ENCODE measurements around the gene MRPL14. TPM values are rescaled to one million over a fixed set of nuclear protein-coding genes. Genes with fewer than 3 reads are reported as not detected.

Gene MRPL14
- polyA plus RNA-seq, 1 donor (not counting 4 experiments of a cell fraction or from before 2014, with no cell fraction given): 136 TPM

DNA sequence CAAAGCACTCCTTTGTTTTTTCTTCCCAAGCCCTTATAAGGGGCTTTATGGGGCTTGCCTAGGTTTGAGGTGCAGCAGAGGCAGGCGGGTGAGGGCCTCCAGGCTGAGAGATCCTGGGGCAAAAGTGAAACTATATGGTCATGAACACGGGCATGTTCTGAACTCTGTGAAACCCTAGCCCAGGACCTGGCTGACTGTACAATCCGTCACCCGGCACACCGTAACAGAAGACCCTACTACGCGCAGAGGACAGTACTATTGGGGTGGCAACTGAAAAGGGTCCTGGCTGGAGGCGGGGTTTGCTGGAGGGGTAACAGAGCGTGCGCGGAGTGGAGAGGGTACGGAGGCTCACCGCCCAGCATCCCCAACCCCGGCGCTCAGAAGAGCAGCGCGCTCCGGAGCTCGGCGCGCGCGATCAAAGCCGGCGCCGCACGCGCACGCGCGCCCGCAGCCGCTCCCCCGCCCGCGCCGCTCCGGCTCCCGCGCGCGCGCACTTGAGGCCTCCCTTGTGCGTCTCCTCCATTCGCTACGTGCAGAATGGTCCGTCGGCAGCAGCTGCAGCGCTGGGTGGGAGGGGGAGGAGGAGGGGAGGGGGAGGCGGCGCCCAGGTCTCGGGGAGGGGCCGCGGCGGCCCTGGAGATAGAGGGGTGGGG, 54.2 kb downstream of the MRPL14 start:
- peak overlapping the region; percentile 92 for H3K4me2 ChIP-seq (ENCODE audit: control insufficient read depth, extremely low read depth, insufficient read depth, low read depth, low read length)
- H4K20me1 ChIP-seq (ENCODE audit: control insufficient read depth, extremely low read depth, insufficient read depth, low read length): no peaks in the 10 kb centered on the region
- FAIRE-seq: no peak
- no peaks in the 10 kb centered on the region for H3K27me3 ChIP-seq (ENCODE audit: control insufficient read depth, extremely low read depth, insufficient read depth, low read length)
- peak overlapping the region; percentile 27 to 76 (median 36) for H3K4me3 ChIP-seq (ENCODE audit: control insufficient read depth in 2 of 3, extremely low read depth in 1 of 3, insufficient read depth in 2 of 3, low read depth in 1 of 3, low read length in 3 of 3)
- no peak for DNase-seq (ENCODE audit: low read depth, low spot score)
- no peaks in the 10 kb centered on the region for H3K36me3 ChIP-seq (ENCODE audit: control insufficient read depth in 2 of 2, extremely low read depth in 1 of 2, insufficient read depth in 2 of 2, low read length in 2 of 2)
- H2AFZ ChIP-seq (ENCODE audit: control insufficient read depth, low read length): peak overlapping the region; percentile 89
- peak overlapping the region; percentile 77 for H3K9ac ChIP-seq (ENCODE audit: control insufficient read depth, extremely low read depth, insufficient read depth, low read length)
- TF ChIP-seq, protein P1, sequence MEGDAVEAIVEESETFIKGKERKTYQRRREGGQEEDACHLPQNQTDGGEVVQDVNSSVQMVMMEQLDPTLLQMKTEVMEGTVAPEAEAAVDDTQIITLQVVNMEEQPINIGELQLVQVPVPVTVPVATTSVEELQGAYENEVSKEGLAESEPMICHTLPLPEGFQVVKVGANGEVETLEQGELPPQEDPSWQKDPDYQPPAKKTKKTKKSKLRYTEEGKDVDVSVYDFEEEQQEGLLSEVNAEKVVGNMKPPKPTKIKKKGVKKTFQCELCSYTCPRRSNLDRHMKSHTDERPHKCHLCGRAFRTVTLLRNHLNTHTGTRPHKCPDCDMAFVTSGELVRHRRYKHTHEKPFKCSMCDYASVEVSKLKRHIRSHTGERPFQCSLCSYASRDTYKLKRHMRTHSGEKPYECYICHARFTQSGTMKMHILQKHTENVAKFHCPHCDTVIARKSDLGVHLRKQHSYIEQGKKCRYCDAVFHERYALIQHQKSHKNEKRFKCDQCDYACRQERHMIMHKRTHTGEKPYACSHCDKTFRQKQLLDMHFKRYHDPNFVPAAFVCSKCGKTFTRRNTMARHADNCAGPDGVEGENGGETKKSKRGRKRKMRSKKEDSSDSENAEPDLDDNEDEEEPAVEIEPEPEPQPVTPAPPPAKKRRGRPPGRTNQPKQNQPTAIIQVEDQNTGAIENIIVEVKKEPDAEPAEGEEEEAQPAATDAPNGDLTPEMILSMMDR (optimal IDR thresholded peaks at IDR 0.05 in 1 of 3, IDR thresholded peaks at IDR 0.05 in 1 of 3, conservative IDR thresholded peaks at IDR 0.05 in 1 of 3; ENCODE audit: extremely low read depth in 1 of 3, insufficient read depth in 2 of 3, low read length in 3 of 3): no peak
- no peak for TF ChIP-seq EZH2 (IDR thresholded peaks at IDR 0.05; ENCODE audit: low read length)
- H3K27ac ChIP-seq (ENCODE audit: control insufficient read depth, insufficient read depth, low read length): peak overlapping the region; percentile 43
- peaks cover 34% of the 10 kb centered on the region for H3K4me1 ChIP-seq (ENCODE audit: control insufficient read depth, extremely low read depth, insufficient read depth, low read length)
- peaks cover 3% of the 10 kb centered on the region for H3K9me1 ChIP-seq (ENCODE audit: control insufficient read depth, extremely low read depth, insufficient read depth, low read length)
- H3K9me3 ChIP-seq (ENCODE audit: control insufficient read depth, low read depth, low read length): no peaks in the 10 kb centered on the region
- dilution Hi-C loops (cut with MboI; ENCODE audit: extremely low pct_ligation_motif_present, low sequenced_read_pairs): no loop called here
- no peaks in the 10 kb centered on the region for H3K79me2 ChIP-seq (ENCODE audit: control insufficient read depth, insufficient read depth, low read length)

DNA sequence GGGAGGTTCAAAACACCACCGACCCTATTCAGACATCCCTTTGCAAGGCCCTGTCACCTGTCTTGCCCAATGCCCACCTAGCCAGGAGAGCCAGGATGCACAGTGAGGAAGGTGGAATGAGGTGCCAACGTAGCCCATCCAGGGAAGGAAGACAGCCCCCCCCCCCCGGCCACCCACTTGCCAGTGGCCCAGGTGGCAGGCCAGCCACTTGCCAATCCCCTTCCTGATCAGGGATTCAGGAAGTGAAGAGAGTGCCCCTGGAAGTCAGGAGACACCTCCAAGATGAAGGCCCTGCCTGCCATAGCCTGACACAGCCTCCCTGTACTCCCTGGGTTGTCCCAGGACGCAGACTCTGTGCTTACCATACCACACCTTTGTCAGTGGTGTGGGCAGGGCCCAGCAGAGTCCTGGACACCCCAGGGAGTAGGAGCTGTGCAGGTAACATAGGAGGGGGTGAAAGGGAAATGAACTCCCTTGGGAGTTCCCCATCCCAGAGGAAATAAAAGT, 54.7 kb downstream of the MRPL14 start:
- DNase-seq (ENCODE audit: low read depth, low spot score) (no peak), FAIRE-seq (no peak)
- H3K9me3 ChIP-seq (ENCODE audit: control insufficient read depth, low read depth, low read length): no peaks in the 10 kb centered on the region
- no peaks in the 10 kb centered on the region for H3K27me3 ChIP-seq (ENCODE audit: control insufficient read depth, extremely low read depth, insufficient read depth, low read length)
- no peaks in the 10 kb centered on the region for H3K36me3 ChIP-seq (ENCODE audit: control insufficient read depth in 2 of 2, extremely low read depth in 1 of 2, insufficient read depth in 2 of 2, low read length in 2 of 2)
- TF ChIP-seq EZH2 (IDR thresholded peaks at IDR 0.05; ENCODE audit: low read length): no peak
- TF ChIP-seq, protein P1 (optimal IDR thresholded peaks at IDR 0.05 in 1 of 3, IDR thresholded peaks at IDR 0.05 in 1 of 3, conservative IDR thresholded peaks at IDR 0.05 in 1 of 3; ENCODE audit: extremely low read depth in 1 of 3, insufficient read depth in 2 of 3, low read length in 3 of 3): no peak
- H3K79me2 ChIP-seq (ENCODE audit: control insufficient read depth, insufficient read depth, low read length): no peaks in the 10 kb centered on the region
- no peaks in the 10 kb centered on the region for H4K20me1 ChIP-seq (ENCODE audit: control insufficient read depth, extremely low read depth, insufficient read depth, low read length)
- peak overlapping the region; percentile 77 for H3K9ac ChIP-seq (ENCODE audit: control insufficient read depth, extremely low read depth, insufficient read depth, low read length)
- peak overlapping the region in 2 of 3 experiments; percentile 36 to 76 for H3K4me3 ChIP-seq (ENCODE audit: control insufficient read depth in 2 of 3, extremely low read depth in 1 of 3, insufficient read depth in 2 of 3, low read depth in 1 of 3, low read length in 3 of 3)
- H3K4me2 ChIP-seq (ENCODE audit: control insufficient read depth, extremely low read depth, insufficient read depth, low read depth, low read length): peak overlapping the region; percentile 92
- peaks cover 3% of the 10 kb centered on the region for H3K9me1 ChIP-seq (ENCODE audit: control insufficient read depth, extremely low read depth, insufficient read depth, low read length)
- dilution Hi-C loops (cut with MboI; ENCODE audit: extremely low pct_ligation_motif_present, low sequenced_read_pairs): no loop called here
- peaks cover 34% of the 10 kb centered on the region for H3K4me1 ChIP-seq (ENCODE audit: control insufficient read depth, extremely low read depth, insufficient read depth, low read length)
- H2AFZ ChIP-seq (ENCODE audit: control insufficient read depth, low read length): peak overlapping the region; percentile 89
- peak overlapping the region; percentile 43 for H3K27ac ChIP-seq (ENCODE audit: control insufficient read depth, insufficient read depth, low read length)
